Keratinocyte (primary cell): ENCODE data around the gene PEX11G. TPM values are rescaled to one million over a fixed set of nuclear protein-coding genes. Genes with fewer than 3 reads are reported as not detected.

Experiments used
- DNase-seq: peaks from one replicate; pipeline ENCODE4 v3.0.0-alpha.2; 2011; ENCODE audit warnings: low read depth, missing footprints, low spot score
- FAIRE-seq: peaks from 2 replicates; lab custom pipeline; 2011; peaks lifted over from hg19 to GRCh38; lab: Jason Lieb, UNC
- H2AFZ ChIP-seq: 2 replicates; pipeline ENCODE4 v1.6.0; 2012; ENCODE audit warnings: low read length, control low read depth, inconsistent platforms; ENCODE audit not compliant: control insufficient read depth
- H3K27ac ChIP-seq: 2 replicates; pipeline ENCODE4 v1.5.1; 2011; ENCODE audit warnings: low read length; ENCODE audit not compliant: control insufficient read depth, insufficient read depth
- H3K27me3 ChIP-seq: 3 replicates; pipeline ENCODE4 v1.6.0; 2011; ENCODE audit warnings: low read length; ENCODE audit not compliant: control insufficient read depth, insufficient read depth; ENCODE audit errors: extremely low read depth
- H3K36me3 ChIP-seq, 2 experiments: 2 replicates in 1 of 2; 3 replicates in 1 of 2; pipeline ENCODE4 v1.5.1; 2011; ENCODE audit warnings: low read length in 2 of 2, mild to moderate bottlenecking in 1 of 2; ENCODE audit not compliant: control insufficient read depth in 2 of 2, insufficient read depth in 2 of 2; ENCODE audit errors: extremely low read depth in 1 of 2
- H3K4me1 ChIP-seq: 3 replicates; pipeline ENCODE4 v1.5.1; 2011; ENCODE audit warnings: low read length; ENCODE audit not compliant: control insufficient read depth, insufficient read depth; ENCODE audit errors: extremely low read depth
- H3K4me2 ChIP-seq: 3 replicates; pipeline ENCODE4 v1.6.0; 2011; ENCODE audit warnings: low read depth, low read length; ENCODE audit not compliant: control insufficient read depth, insufficient read depth; ENCODE audit errors: extremely low read depth
- H3K4me3 ChIP-seq, 3 experiments: fragments of 200-600 bp in 1 of 3; sonication (generic) in 1 of 3; 2 replicates in 2 of 3; 3 replicates in 1 of 3; pipeline ENCODE4 v1.5.1; 2011 to 2016; ENCODE audit warnings: low read length in 3 of 3, mild to moderate bottlenecking in 3 of 3, control low read depth in 2 of 3, inconsistent platforms in 1 of 3, low read depth in 1 of 3, mixed read lengths in 1 of 3, mixed run types in 1 of 3, moderate library complexity in 1 of 3; ENCODE audit not compliant: control insufficient read depth in 2 of 3, insufficient read depth in 2 of 3; ENCODE audit errors: extremely low read depth in 1 of 3
- H3K79me2 ChIP-seq: 2 replicates; pipeline ENCODE4 v1.6.0; 2012; ENCODE audit warnings: low read length; ENCODE audit not compliant: control insufficient read depth, insufficient read depth
- H3K9ac ChIP-seq: 3 replicates; pipeline ENCODE4 v1.6.0; 2011; ENCODE audit warnings: low read length; ENCODE audit not compliant: control insufficient read depth, insufficient read depth; ENCODE audit errors: extremely low read depth
- H3K9me1 ChIP-seq: 3 replicates; pipeline ENCODE4 v1.6.0; 2011; ENCODE audit warnings: low read length; ENCODE audit not compliant: control insufficient read depth, insufficient read depth; ENCODE audit errors: extremely low read depth
- H3K9me3 ChIP-seq: 2 replicates; pipeline ENCODE4 v1.5.1; 2012; ENCODE audit warnings: low read depth, low read length; ENCODE audit not compliant: control insufficient read depth
- H4K20me1 ChIP-seq: 3 replicates; pipeline ENCODE4 v1.6.0; 2011; ENCODE audit warnings: low read length; ENCODE audit not compliant: control insufficient read depth, insufficient read depth; ENCODE audit errors: extremely low read depth
- CTCF ChIP-seq, 3 experiments: IDR thresholded peaks in 1 of 3; conservative IDR thresholded peaks in 1 of 3; optimal IDR thresholded peaks in 1 of 3; 2 replicates in 2 of 3; 3 replicates in 1 of 3; pipeline versions ENCODE3 to v1.5.1; 2011; ENCODE audit warnings: low read length in 3 of 3, mild to moderate bottlenecking in 3 of 3, moderate library complexity in 2 of 3, control low read depth in 1 of 3, inconsistent platforms in 1 of 3; ENCODE audit not compliant: insufficient read depth in 2 of 3; ENCODE audit errors: extremely low read depth in 1 of 3
- EZH2 ChIP-seq: IDR thresholded peaks from one replicate; pipeline ENCODE4 v1.6.1; 2012; ENCODE audit warnings: inconsistent platforms, mild to moderate bottlenecking, low read length, moderate library complexity
- dilution Hi-C: fragments of 300-500 bp; cut with MboI; formaldehyde crosslinking; loops from one replicate; pipeline ENCODE4 v1.7.0; 2020; ENCODE audit warnings: low sequenced_read_pairs; ENCODE audit not compliant: extremely low pct_ligation_motif_present
- polyA plus RNA-seq, 5 experiments: library from polyadenylated mRNA; depleted of rRNA in 3 of 5; stranded (reverse) in 3 of 5; stranded (forward) in 1 of 5; unstranded in 1 of 5; fragments of >200 nt; gene quantifications; 1 replicate in 1 of 5; 2 replicates in 3 of 5; 3 replicates in 1 of 5; pipeline versions ENCODE4 v1.2.1 to v1.2.3, GENCODE V29; 2011 to 2012; ENCODE audit warnings: missing spikeins in 2 of 5, low read depth in 1 of 5, low replicate concordance in 1 of 5

The PEX11G gene
- polyA plus RNA-seq, 1 donor (not counting 4 experiments of a cell fraction or from before 2014, with no cell fraction given) = 1.1 TPM

DNA sequence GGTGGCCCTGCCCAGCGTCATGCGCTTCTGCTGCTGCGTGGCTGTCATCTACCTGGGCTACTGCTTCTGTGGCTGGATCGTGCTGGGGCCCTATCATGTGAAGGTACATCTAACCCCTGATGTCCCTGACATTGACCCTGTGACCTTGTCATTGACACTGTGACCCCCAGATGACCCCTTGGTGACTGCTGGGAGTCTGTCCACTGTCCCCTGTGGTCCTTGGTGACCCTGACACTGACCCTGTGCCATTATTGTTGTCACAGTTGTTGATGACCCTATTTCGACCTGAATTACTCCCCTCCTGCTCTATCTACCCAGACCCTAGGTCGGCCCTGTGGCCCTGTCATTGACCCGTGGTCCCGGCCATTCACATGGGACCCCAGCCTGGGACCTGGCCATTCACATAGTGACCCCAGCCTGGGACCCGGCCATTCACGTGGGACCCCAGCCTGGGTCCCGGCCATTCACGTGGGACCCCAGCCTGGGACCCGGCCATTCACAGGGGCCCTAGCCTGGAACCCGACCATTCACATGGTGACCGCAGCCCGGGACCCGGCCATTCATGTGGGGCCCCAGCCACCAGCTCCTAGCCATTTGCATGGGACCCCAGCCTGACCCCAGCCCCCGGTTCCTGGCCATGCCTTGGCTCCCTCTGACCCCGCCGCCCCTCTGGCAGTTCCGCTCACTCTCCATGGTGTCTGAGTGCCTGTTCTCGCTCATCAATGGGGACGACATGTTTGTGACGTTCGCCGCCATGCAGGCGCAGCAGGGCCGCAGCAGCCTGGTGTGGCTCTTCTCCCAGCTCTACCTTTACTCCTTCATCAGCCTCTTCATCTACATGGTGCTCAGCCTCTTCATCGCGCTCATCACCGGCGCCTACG lies 41.0 kb upstream of the PEX11G start:
- Histone ChIP-seq H3K79me2 (no peaks in the 10 kb centered on the region), H3K9me3 (no peaks in the 10 kb centered on the region), H3K27me3 (no peaks in the 10 kb centered on the region), H3K9ac (no peak overlapping the region), H3K4me1 (peaks cover 2% of the 10 kb centered on the region), H2AFZ (no peak overlapping the region), H3K36me3 (peaks cover 0 to 17% of the 10 kb centered on the region in 2 experiments), H3K4me3 (no peak overlapping the region), H4K20me1 (no peaks in the 10 kb centered on the region), H3K4me2 (no peak overlapping the region), H3K9me1 (no peaks in the 10 kb centered on the region), H3K27ac (no peak overlapping the region)
- FAIRE-seq (no peak), DNase-seq (no peak)
- dilution Hi-C loops = no loop called here
- TF ChIP-seq CTCF (optimal IDR thresholded peaks at IDR 0.05 in 1 of 3, IDR thresholded peaks at IDR 0.05 in 1 of 3, conservative IDR thresholded peaks at IDR 0.05 in 1 of 3; ENCODE audit: extremely low read depth in 1 of 3, insufficient read depth in 2 of 3, low read length in 3 of 3) = no peak
- no peak for TF ChIP-seq EZH2

GRCh38 chr19:7529246-7529600 lies 40.4 kb upstream of the PEX11G start:
- DNase-seq (no peak), FAIRE-seq (no peak)
- H2AFZ ChIP-seq = no peak overlapping the region
- no peaks in the 10 kb centered on the region for H3K79me2 ChIP-seq
- dilution Hi-C loops = no loop called here
- no peaks in the 10 kb centered on the region for H3K27me3 ChIP-seq
- H3K4me3 ChIP-seq = no peak overlapping the region
- no peaks in the 10 kb centered on the region for H3K9me1 ChIP-seq
- no peak overlapping the region for H3K4me2 ChIP-seq
- H3K9me3 ChIP-seq = no peaks in the 10 kb centered on the region
- no peak for TF ChIP-seq EZH2
- TF ChIP-seq CTCF (optimal IDR thresholded peaks at IDR 0.05 in 1 of 3, IDR thresholded peaks at IDR 0.05 in 1 of 3, conservative IDR thresholded peaks at IDR 0.05 in 1 of 3; ENCODE audit: extremely low read depth in 1 of 3, insufficient read depth in 2 of 3, low read length in 3 of 3) = no peak
- H4K20me1 ChIP-seq = no peaks in the 10 kb centered on the region
- peaks cover 2% of the 10 kb centered on the region for H3K4me1 ChIP-seq
- H3K27ac ChIP-seq = no peak overlapping the region
- H3K36me3 ChIP-seq = peaks cover 0 to 19% of the 10 kb centered on the region in 2 experiments
- H3K9ac ChIP-seq = no peak overlapping the region
